PC-3 (cell line): ENCODE measurements around the gene PUS3. TPM values are rescaled to one million over a fixed set of nuclear protein-coding genes. Genes with fewer than 3 reads are reported as not detected.
A peak's percentile ranks its signal among the peaks of the same experiment; 100 is the strongest.

Experiments used
- ATAC-seq: fragments of 200-7000 bp; cut with Tn5 transposase; 2 replicates; pipeline ENCODE4 v1.9.1; 2020; ENCODE audit warnings: mild to moderate bottlenecking, moderate library complexity
- BruUV-seq: library from RNA; stranded (reverse); fragments of 400-500 nt; replicated peaks from 2 replicates; lab custom pipeline; 2021; lab: Mats Ljungman, UMichigan
- CTCF ChIA-PET: fragments of 300-600 bp; sonication (Branson Sonifier 250); formaldehyde crosslinking; loops from one replicate; lab custom pipeline; 2022; ENCODE audit warnings: antibody characterized with exemption; lab: Charles Lee
- POLR2A ChIA-PET: fragments of 300-600 bp; sonication (Branson Sonifier 250); formaldehyde crosslinking; loops from one replicate; lab custom pipeline; 2022; ENCODE audit warnings: antibody characterized with exemption; ENCODE audit not compliant: unreplicated experiment; lab: Charles Lee
- DNase-seq: peaks from one replicate; pipeline ENCODE4 v3.0.0-alpha.2; 2015
- H2AFZ ChIP-seq: fragments of 300-600 bp; sonication (generic); 2 replicates; pipeline ENCODE4 v1.6.0; 2016; ENCODE audit warnings: antibody characterized with exemption, low read length
- H3F3A ChIP-seq: fragments of 300-600 bp; sonication (generic); one replicate; pipeline ENCODE4 v1.6.0; 2017; ENCODE audit warnings: antibody characterized with exemption, low read length, control low read depth, mild to moderate bottlenecking; ENCODE audit not compliant: unreplicated experiment
- H3K27ac ChIP-seq: fragments of 300-600 bp; sonication (generic); 2 replicates; pipeline ENCODE4 v1.5.1; 2016; ENCODE audit warnings: mild to moderate bottlenecking, low read length
- H3K27me3 ChIP-seq: fragments of 300-600 bp; sonication (generic); 2 replicates; pipeline ENCODE4 v1.6.1; 2016; ENCODE audit warnings: low read length, mixed read lengths
- H3K36me3 ChIP-seq: fragments of 300-600 bp; sonication (generic); 2 replicates; pipeline ENCODE4 v1.6.1; 2016; ENCODE audit warnings: low read depth, mixed run types, low read length, mixed read lengths
- H3K4me1 ChIP-seq: fragments of 300-600 bp; sonication (generic); 2 replicates; pipeline ENCODE4 v1.5.1; 2016; ENCODE audit warnings: low read length; ENCODE audit not compliant: insufficient read depth
- H3K4me2 ChIP-seq: fragments of 300-600 bp; sonication (generic); 2 replicates; pipeline ENCODE4 v1.6.0; 2016; ENCODE audit warnings: low read length
- H3K4me3 ChIP-seq: fragments of 300-600 bp; sonication (generic); 2 replicates; pipeline ENCODE4 v1.5.1; 2016; ENCODE audit warnings: mild to moderate bottlenecking, low read length, mixed read lengths
- H3K79me2 ChIP-seq: fragments of 300-600 bp; sonication (generic); 2 replicates; pipeline ENCODE4 v1.6.1; 2017; ENCODE audit warnings: low read length, mixed read lengths
- H3K9ac ChIP-seq: fragments of 300-600 bp; sonication (generic); 2 replicates; pipeline ENCODE4 v1.6.0; 2016; ENCODE audit warnings: mild to moderate bottlenecking, low read length
- H3K9me2 ChIP-seq: fragments of 300-600 bp; sonication (generic); replicated peaks from 2 replicates; pipeline ENCODE4 v1.6.1; 2016; ENCODE audit warnings: mixed run types, low read length, mixed read lengths
- H3K9me3 ChIP-seq: fragments of 300-600 bp; sonication (generic); 2 replicates; pipeline ENCODE4 v1.6.1; 2016; ENCODE audit warnings: low read length, mixed read lengths
- H4K20me1 ChIP-seq: fragments of 300-600 bp; sonication (generic); 2 replicates; pipeline ENCODE4 v1.6.1; 2016; ENCODE audit warnings: low read length, mixed read lengths
- EZH2 ChIP-seq: fragments of 300-600 bp; sonication (generic); IDR thresholded peaks from one replicate; pipeline ENCODE4 v1.6.1; 2017; ENCODE audit warnings: antibody characterized with exemption, mild to moderate bottlenecking, low read length; ENCODE audit not compliant: unreplicated experiment
- EZH2phosphoT487 ChIP-seq: fragments of 300-600 bp; sonication (generic); IDR thresholded peaks from 2 replicates; pipeline ENCODE4 v1.6.1; 2018; ENCODE audit warnings: mild to moderate bottlenecking, antibody characterized with exemption, low read length, borderline replicate concordance
- intact Hi-C: fragments of 100-400 bp; cut with micrococcal nuclease; formaldehyde crosslinking; loops from 2 replicates; pipeline ENCODE4 v1.9.0; 2023
- total RNA-seq: library from RNA; depleted of rRNA; stranded (reverse); fragments of >200 nt; gene quantifications from 2 replicates; pipeline ENCODE4 v1.2.3, GENCODE V29; 2014
- TF ChIP-seq, protein P1 (sequence below): fragments of 300-600 bp; sonication (generic); conservative IDR thresholded peaks from 2 replicates; pipeline ENCODE4 v1.5.1; 2017; ENCODE audit warnings: antibody characterized with exemption, low read depth, mild to moderate bottlenecking, low read length

Gene PUS3
- total RNA-seq, 1 experiment from 2014 or later: 26.2 TPM

- ChIA-PET CTCF (interaction anchor here (0.6 kb wide), 1 partner anchor 15 kb away, joined by 3 read pairs; no protein-coding TSS in a partner anchor), POLR2A (interaction anchor here (0.6 kb wide), 1 partner anchor 1267 kb away, joined by 3 read pairs; no protein-coding TSS in a partner anchor)
- Histone ChIP-seq H3K4me3 (peak overlapping the region; percentile 83), H3K4me1 (peaks cover 64% of the 10 kb centered on the region), H3K4me2 (peak overlapping the region; percentile 86), H3K9ac (peak overlapping the region; percentile 15), H3K9me3 (no peaks in the 10 kb centered on the region), H4K20me1 (peaks cover 42% of the 10 kb centered on the region), H3K79me2 (peaks cover 82% of the 10 kb centered on the region), H3F3A (peaks cover 30% of the 10 kb centered on the region), H3K27ac (peak overlapping the region; percentile 81), H3K9me2 (no peaks in the 10 kb centered on the region), H3K27me3 (no peaks in the 10 kb centered on the region), H3K36me3 (peaks cover 31% of the 10 kb centered on the region), H2AFZ (no peak overlapping the region)
- TSS peak; percentile 5 for BruUV-seq
- intact Hi-C loops: loop anchor here (5.0 kb wide), 1 partner anchor 298 kb away; the partner anchor contains the start of gene STT3A
- DNase-seq (peak; percentile 45), ATAC-seq (no peak)
- TF ChIP-seq EZH2 (no peak), EZH2phosphoT487 (no peak)
- TF ChIP-seq, protein P1, sequence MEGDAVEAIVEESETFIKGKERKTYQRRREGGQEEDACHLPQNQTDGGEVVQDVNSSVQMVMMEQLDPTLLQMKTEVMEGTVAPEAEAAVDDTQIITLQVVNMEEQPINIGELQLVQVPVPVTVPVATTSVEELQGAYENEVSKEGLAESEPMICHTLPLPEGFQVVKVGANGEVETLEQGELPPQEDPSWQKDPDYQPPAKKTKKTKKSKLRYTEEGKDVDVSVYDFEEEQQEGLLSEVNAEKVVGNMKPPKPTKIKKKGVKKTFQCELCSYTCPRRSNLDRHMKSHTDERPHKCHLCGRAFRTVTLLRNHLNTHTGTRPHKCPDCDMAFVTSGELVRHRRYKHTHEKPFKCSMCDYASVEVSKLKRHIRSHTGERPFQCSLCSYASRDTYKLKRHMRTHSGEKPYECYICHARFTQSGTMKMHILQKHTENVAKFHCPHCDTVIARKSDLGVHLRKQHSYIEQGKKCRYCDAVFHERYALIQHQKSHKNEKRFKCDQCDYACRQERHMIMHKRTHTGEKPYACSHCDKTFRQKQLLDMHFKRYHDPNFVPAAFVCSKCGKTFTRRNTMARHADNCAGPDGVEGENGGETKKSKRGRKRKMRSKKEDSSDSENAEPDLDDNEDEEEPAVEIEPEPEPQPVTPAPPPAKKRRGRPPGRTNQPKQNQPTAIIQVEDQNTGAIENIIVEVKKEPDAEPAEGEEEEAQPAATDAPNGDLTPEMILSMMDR: no peak
Measured at GRCh38 chr11:125890447-125891100, 12.4 kb downstream of the PUS3 start.

DNA sequence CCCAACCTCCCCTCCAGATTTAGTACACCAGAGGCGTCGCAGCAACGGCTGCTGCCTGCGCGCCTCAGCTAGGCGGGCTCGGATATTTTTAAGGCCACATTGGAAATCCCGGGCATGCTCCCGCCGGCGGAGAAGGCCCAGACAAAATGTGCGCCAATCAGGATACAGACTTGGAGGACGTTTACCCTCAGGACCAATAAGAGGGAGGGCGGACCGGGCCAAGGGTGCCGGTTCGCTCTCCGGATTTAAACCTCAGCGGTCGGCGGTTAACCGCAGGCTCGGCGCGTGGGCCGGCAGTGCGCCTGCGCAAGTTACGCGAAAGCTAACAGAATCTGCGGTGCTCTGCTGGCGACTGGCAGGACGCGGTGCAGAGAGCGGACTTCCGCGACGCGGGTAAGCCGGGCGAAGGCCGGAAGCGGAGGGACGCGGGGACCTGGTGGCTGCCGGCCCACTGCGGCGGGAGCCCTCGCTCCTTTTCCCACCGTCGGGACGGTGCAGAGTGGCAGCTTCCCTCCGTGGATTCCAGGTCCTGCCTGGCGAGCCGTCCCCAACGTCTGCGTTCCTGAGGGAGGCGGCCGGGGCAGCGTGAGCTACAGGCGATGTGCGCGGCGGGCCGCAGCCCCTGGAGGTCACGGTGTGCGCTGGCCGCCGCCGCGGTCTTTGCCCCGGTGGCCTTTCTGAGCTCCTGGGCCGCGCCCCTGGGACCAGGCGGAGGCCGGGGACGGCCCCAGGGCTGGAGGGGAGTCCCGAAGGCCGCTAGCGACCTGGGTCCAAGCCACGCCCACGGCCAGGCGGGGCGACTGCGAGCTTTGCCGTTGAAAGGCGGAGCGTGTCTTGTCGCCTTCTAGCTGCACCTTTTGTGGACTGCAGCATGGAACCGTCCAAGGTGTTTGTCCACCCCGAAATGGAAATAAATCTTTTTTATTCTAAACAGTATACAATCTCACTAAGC lies 15.4 kb downstream of the PUS3 start, which contains the start of gene HYLS1:
Gene HYLS1 (plus strand): TSS at position 296 of the 952 bp plus-strand sequence. CDS start 11,701 bp downstream, outside the sequence.
- peaks cover 59% of the 10 kb centered on the region for H3K4me1 ChIP-seq
- peak within 1 kb of the TSS; percentile 92 for H2AFZ ChIP-seq
- TF ChIP-seq EZH2 (no peak), EZH2phosphoT487 (no peak)
- TF ChIP-seq, protein P1: peak; percentile 39
- H3K36me3 ChIP-seq: peaks cover 2% of the 10 kb centered on the region
- intact Hi-C loops: loop anchor here (5.0 to 10.0 kb wide), 2 partner anchors 260 to 323 kb away; partner anchors contain the start of genes CHEK1 and EI24
- peaks cover 64% of the 10 kb centered on the region for H3K79me2 ChIP-seq
- peak within 1 kb of the TSS; percentile 86 for H3K4me2 ChIP-seq
- ChIA-PET CTCF (interaction anchor here (0.6 to 2.1 kb wide), 3 partner anchors 9 to 15 kb away, joined by 3 to 4 read pairs (median 3); partner anchors contain the start of gene PUS3), POLR2A (interaction anchor here (0.5 to 1.0 kb wide), 8 partner anchors 15 to 1011 kb away, joined by 3 to 5 read pairs (median 3); partner anchors contain the start of genes CHEK1, EI24 and PUS3)
- no peaks in the 10 kb centered on the region for H3K27me3 ChIP-seq
- ATAC-seq: peak; percentile 83
- no peaks in the 10 kb centered on the region for H3K9me2 ChIP-seq
- peak; percentile 99 for DNase-seq
- peaks cover 22% of the 10 kb centered on the region for H3F3A ChIP-seq
- H3K27ac ChIP-seq: peak within 1 kb of the TSS; percentile 87
- no TSS peak for BruUV-seq
- H3K9ac ChIP-seq: peak within 1 kb of the TSS; percentile 89
- no peaks in the 10 kb centered on the region for H3K9me3 ChIP-seq
- H3K4me3 ChIP-seq: peak within 1 kb of the TSS; percentile 83
- H4K20me1 ChIP-seq: peaks cover 19% of the 10 kb centered on the region
